Subcutaneous adipose tissue (tissue), 4 donors: ENCODE measurements around the gene GOLT1A. TPM values are rescaled to one million over a fixed set of nuclear protein-coding genes. Genes with fewer than 3 reads are reported as not detected.

Experiments used
- total RNA-seq, 4 donors: library from RNA; depleted of rRNA; stranded (reverse); fragments of >200 nt; gene quantifications; one replicate each; pipeline ENCODE4 v1.1.0, GENCODE V29; 2016
- TF ChIP-seq, protein P1 (sequence below): fragments of 450-650 bp; IDR thresholded peaks from one replicate; pipeline ENCODE4 v1.5.1; 2016; ENCODE audit warnings: low read depth, mild to moderate bottlenecking, control low read depth, antibody characterized with exemption, moderate library complexity

GOLT1A gene
- total RNA-seq, 4 donors from 2014 or later, result not detected

DNA sequence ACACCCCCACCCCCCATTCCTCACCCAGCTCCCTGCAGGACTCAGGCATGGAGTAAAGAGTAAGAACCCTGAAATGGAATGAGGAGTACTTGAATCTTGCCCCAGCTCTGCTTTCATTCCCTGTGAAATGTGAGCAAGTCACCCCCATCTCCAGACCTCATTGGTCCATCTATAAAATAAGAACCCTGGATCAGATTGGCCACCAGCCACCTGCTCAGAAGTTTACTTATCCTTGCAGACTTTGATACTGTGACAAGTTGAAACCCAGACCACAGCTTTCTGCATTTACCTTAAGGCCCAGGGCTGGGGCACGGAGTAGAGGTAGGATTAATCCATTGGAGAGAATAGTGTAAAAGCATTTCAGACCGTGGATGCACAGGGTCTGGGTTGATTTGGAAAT is 19.7 kb downstream of the GOLT1A start:
- TF ChIP-seq, protein P1, sequence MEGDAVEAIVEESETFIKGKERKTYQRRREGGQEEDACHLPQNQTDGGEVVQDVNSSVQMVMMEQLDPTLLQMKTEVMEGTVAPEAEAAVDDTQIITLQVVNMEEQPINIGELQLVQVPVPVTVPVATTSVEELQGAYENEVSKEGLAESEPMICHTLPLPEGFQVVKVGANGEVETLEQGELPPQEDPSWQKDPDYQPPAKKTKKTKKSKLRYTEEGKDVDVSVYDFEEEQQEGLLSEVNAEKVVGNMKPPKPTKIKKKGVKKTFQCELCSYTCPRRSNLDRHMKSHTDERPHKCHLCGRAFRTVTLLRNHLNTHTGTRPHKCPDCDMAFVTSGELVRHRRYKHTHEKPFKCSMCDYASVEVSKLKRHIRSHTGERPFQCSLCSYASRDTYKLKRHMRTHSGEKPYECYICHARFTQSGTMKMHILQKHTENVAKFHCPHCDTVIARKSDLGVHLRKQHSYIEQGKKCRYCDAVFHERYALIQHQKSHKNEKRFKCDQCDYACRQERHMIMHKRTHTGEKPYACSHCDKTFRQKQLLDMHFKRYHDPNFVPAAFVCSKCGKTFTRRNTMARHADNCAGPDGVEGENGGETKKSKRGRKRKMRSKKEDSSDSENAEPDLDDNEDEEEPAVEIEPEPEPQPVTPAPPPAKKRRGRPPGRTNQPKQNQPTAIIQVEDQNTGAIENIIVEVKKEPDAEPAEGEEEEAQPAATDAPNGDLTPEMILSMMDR, result no peak

DNA sequence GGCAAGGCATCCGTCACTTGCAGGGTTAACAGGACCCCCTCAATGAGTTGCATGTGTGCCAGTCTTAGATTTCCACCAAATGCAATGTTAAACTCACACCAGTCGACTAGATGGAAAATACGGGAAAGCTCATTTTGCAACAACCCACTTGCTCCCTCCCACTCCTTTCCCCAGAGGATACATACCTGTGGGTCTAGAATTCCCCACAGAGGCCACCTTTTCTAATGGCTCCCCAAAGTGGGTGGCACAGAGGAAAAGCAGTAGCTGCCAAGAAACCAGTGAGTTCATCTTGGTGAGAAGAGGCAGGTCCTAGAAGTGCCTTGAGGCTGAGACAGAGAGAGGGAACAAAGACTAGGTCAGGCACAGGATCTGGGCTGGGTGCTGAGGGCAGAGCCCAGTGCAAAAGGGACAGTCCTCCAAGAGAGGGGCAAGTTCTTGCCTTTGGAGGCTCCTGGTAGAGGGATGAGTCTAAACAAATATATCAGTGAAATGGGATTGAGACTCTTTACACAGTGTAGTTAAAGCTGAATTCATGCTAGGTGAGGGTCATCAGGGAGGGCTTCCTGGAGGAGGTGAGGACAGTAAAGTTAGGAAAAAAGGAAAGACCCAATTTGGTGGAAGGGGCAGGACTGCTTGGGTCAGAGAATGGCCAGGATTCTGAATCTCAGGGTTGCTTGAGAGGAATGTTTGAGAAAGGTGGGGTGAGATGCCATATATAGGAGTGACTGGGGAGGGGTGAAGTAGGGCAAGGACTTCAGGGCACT is 21.0 kb downstream of the GOLT1A start:
- TF ChIP-seq, protein P1, result no peak

DNA sequence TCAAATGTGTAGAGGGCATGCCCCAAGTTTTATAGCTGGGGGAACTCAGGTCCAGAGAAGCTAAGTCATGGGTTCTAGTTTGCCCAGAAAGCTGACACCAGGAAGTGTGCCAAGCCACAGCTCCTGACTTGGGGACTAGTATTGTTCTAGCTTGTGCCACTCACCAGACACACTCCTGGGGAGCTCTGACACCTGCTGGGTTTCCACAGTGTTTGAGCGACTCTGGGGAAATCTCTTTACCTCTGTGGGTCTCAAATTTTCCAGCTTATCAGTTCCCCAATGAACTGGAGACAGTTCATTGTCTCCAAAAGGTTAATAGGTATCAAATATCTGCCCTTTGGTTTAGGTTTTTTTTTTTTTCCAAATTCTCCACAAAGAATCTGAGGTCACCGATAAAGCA is 21.7 kb downstream of the GOLT1A start:
- TF ChIP-seq, protein P1, result no peak

DNA sequence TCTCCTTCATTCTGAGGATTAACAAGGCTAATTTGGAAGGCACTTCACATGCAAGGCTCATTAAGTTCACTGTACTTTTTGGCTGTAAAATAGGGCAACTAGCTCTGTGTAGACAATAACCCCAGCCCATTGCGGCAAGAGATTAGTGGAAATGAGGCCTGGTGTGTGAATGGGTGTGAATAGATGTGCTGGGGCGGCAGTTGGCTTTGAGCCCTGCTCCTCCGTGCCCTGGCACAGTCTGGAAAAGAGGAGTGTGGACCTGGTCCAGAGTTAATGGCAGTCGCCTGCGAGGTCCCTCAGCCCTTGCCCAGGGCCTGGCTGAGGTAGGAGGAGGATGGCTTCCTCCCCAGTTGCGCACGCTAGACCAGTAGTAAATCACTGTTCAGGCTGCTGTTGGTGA is 22.3 kb downstream of the GOLT1A start:
- TF ChIP-seq, protein P1, result no peak

DNA sequence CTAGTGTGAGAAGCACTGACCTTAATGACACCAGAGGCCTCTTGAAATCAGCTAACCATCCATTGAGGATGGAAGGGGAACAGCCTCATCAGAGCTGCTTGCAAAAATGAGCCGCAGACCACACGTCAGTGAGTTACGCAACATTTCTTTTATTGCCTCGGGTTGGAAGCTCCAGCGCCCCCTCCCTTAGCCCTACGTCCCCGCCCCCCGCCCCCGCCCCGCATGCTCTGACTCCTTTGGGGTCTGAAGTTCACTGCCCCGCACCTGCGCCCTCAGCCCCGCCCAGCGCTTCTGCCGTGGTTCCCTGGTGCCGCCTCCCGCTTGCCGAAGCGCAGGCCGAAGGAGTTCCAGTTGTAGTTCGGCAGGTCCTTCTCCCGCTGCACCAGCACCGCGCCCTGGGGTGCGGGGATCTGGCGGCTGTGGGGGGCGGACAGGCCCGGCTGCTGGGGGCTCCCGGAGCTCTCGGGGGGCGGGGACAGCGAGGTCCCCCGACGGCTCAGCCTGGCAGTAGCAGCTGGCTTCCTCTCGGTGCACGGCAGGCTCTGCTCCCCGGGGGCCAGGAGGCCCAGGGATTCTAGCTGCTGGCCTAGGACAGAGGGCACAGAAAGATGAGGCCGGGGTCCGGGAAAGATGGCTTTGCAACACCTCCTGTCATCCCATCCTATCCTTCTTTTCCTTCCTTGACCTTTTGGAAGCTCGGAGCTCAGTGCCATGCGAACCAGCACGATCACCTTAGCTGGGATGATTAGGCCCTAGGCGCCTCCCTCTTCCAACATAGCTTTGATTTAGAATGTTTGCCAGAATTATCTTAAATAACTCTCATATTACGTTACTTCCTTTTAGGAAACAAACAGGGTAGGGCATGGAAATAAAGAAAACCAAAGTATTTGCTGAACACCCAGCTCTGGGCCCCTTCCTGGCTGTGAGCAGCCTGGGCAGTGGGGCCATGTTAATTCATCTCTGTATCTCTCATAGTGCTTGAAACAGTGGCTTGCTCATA is 23.3 kb downstream of the GOLT1A start:
- TF ChIP-seq, protein P1, result no peak

DNA sequence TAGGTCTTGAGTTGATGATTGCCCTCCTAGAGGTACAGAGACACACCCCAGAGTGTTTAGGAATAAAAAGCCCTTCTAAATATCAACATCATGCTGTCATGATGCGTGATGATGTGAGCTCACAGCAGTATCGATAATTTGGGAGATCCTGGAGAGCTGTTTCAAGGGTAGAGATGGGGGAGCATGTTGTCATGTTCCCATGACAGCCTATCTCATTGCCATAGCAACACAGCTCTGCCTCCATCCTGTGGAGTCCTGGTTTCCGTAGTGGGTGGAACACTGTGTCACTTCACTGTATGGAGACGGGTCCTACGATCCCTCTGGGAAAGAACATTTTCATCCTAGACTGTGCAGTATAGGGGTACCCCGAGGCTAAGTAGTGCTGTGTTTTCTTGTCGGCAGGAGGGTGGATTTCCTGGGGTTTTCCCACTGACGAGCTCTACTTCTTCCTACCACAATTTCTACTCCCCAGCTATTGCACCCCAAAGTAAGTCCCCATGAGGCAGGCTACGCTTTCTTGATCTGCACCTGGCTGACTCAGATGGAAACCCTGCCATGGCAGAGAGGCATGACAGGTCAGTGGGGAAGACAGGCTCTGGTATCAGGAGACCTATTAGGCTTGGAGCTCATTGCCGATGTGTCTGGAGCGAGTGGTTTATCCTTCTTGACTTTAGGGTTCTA is 24.7 kb downstream of the GOLT1A start:
- TF ChIP-seq, protein P1, result no peak
